HCT116 (cell line): ENCODE measurements around the gene RPL14. TPM values are rescaled to one million over a fixed set of nuclear protein-coding genes. Genes with fewer than 3 reads are reported as not detected.
"Not testable (repeated sequence)": the region's sequence is repeated elsewhere in the genome, so short reads cannot be mapped to it uniquely, and the experiment has no call there.

ENCODE experiments used
- ATAC-seq: fragments of 200-7000 bp; cut with Tn5 transposase; 2 replicates; pipeline ENCODE4 v1.9.1; 2020; ENCODE audit warnings: mild to moderate bottlenecking, moderate library complexity
- BruUV-seq: library from RNA; stranded (reverse); fragments of 400-500 nt; replicated peaks from 2 replicates; lab custom pipeline; 2021; lab: Mats Ljungman, UMichigan
- CTCF ChIA-PET: fragments of 300-600 bp; sonication (Branson Sonifier 250); formaldehyde crosslinking; loops from one replicate; lab custom pipeline; 2021; ENCODE audit warnings: antibody characterized with exemption; lab: Charles Lee
- POLR2A ChIA-PET: fragments of 300-600, 350-600 bp; sonication (Branson Sonifier 250); formaldehyde crosslinking; loops from one replicate; lab custom pipeline; 2021; ENCODE audit warnings: antibody characterized with exemption; lab: Charles Lee
- RAD21 ChIA-PET, 2 experiments: fragments of 300-600 bp; sonication (Branson Sonifier 250); formaldehyde crosslinking; loops; one replicate each; lab custom pipeline; 2023; ENCODE audit warnings: low total read pairs in 2 of 2; ENCODE audit not compliant: uncharacterized antibody in 2 of 2, unreplicated experiment in 2 of 2, low non-redundant PET in 1 of 2; lab: Charles Lee
- DNase-seq: peaks from one replicate; pipeline ENCODE4 v3.0.0-alpha.2; 2010; ENCODE audit warnings: low read depth, low spot score
- H2AFZ ChIP-seq: fragments of 200-600 bp; shearing (Covaris generic), sonication (generic); 2 replicates; pipeline ENCODE4 v1.6.1; 2017; ENCODE audit warnings: low read depth, mixed run types, mixed read lengths, antibody characterized with exemption, low read length; ENCODE audit not compliant: poor library complexity, severe bottlenecking
- H3K27ac ChIP-seq: 2 replicates; pipeline ENCODE4 v1.5.1; 2012; ENCODE audit warnings: low read depth, low read length
- H3K27me3 ChIP-seq: fragments of 200-600 bp; sonication (generic); 2 replicates; pipeline ENCODE4 v1.6.1; 2016; ENCODE audit warnings: mixed run types, low read length, mixed read lengths; ENCODE audit not compliant: insufficient read depth
- H3K36me3 ChIP-seq, 2 experiments: fragments of 200-500 bp in 1 of 2; fragments of 200-600 bp in 1 of 2; sonication (Bioruptor generic) in 1 of 2; sonication (generic) in 1 of 2; 2 replicates each; pipeline versions ENCODE4 v1.5.1 to v1.6.1; 2014 to 2016; ENCODE audit warnings: low read length in 2 of 2, inconsistent platforms in 1 of 2, mixed read lengths in 1 of 2, mixed run types in 1 of 2; ENCODE audit not compliant: insufficient read depth in 2 of 2, control insufficient read depth in 1 of 2
- H3K4me1 ChIP-seq, 2 experiments: fragments of 200-600 bp in 1 of 2; sonication (generic) in 1 of 2; 2 replicates each; pipeline versions ENCODE4 v1.5.1 to v1.6.1; 2012 to 2017; ENCODE audit warnings: low read length in 2 of 2, inconsistent platforms in 1 of 2, mild to moderate bottlenecking in 1 of 2, mixed read lengths in 1 of 2, mixed run types in 1 of 2, moderate library complexity in 1 of 2; ENCODE audit not compliant: insufficient read depth in 2 of 2, control insufficient read depth in 1 of 2
- H3K4me2 ChIP-seq: fragments of 200-600 bp; sonication (generic); 2 replicates; pipeline ENCODE4 v1.6.1; 2017; ENCODE audit warnings: mixed run types, low read length, mixed read lengths
- H3K4me3 ChIP-seq, 2 experiments: fragments of 200-600 bp in 1 of 2; sonication (generic) in 1 of 2; replicated peaks in 1 of 2; 2 replicates each; pipeline ENCODE4 v1.5.1; 2011 to 2016; ENCODE audit warnings: low read length in 2 of 2, control low read depth in 1 of 2, low read depth in 1 of 2, mild to moderate bottlenecking in 1 of 2, mixed read lengths in 1 of 2, mixed run types in 1 of 2
- H3K79me2 ChIP-seq: fragments of 200-600 bp; sonication (generic); 2 replicates; pipeline ENCODE4 v1.6.1; 2017; ENCODE audit warnings: mild to moderate bottlenecking, mixed run types, low read length, moderate library complexity, mixed read lengths; ENCODE audit not compliant: insufficient read depth
- H3K9ac ChIP-seq: fragments of 200-600 bp; sonication (generic); 2 replicates; pipeline ENCODE4 v1.6.1; 2016; ENCODE audit warnings: low read length, mixed read lengths
- H3K9me2 ChIP-seq: fragments of 200-600 bp; sonication (generic), shearing (Covaris generic); 2 replicates; pipeline ENCODE4 v1.6.1; 2017; ENCODE audit warnings: mixed run types, mild to moderate bottlenecking, moderate library complexity; ENCODE audit not compliant: insufficient read depth
- H3K9me3 ChIP-seq, 2 experiments: fragments of 200-500 bp in 1 of 2; fragments of 200-600 bp in 1 of 2; sonication (Bioruptor generic) in 1 of 2; sonication (generic) in 1 of 2; 2 replicates each; pipeline ENCODE4 v1.6.1; 2014 to 2017; ENCODE audit warnings: low read length in 2 of 2, mixed read lengths in 2 of 2, inconsistent platforms in 1 of 2, low read depth in 1 of 2, mild to moderate bottlenecking in 1 of 2, mixed run types in 1 of 2, moderate library complexity in 1 of 2; ENCODE audit not compliant: control insufficient read depth in 1 of 2, insufficient read depth in 1 of 2
- H4K20me1 ChIP-seq: fragments of 200-600 bp; sonication (generic), shearing (Covaris generic); 2 replicates; pipeline ENCODE4 v1.6.1; 2017; ENCODE audit warnings: mixed run types, mild to moderate bottlenecking, moderate library complexity; ENCODE audit not compliant: insufficient read depth
- ATF3 ChIP-seq: IDR thresholded peaks from 2 replicates; pipeline ENCODE4 v1.6.1; 2012
- CBX3 ChIP-seq: IDR thresholded peaks from 2 replicates; pipeline ENCODE4 v1.6.1; 2012; ENCODE audit warnings: low read depth
- CEBPB ChIP-seq: IDR thresholded peaks from 2 replicates; pipeline ENCODE4 v1.6.1; 2012; ENCODE audit warnings: low read depth
- EGR1 ChIP-seq: IDR thresholded peaks from 2 replicates; pipeline ENCODE4 v1.6.1; 2012; ENCODE audit warnings: low read depth
- ELF1 ChIP-seq: IDR thresholded peaks from 2 replicates; pipeline ENCODE4 v1.6.1; 2012; ENCODE audit warnings: low read depth, borderline replicate concordance
- EZH2 ChIP-seq: fragments of 200-600 bp; sonication (generic); IDR thresholded peaks from 2 replicates; pipeline ENCODE4 v1.6.1; 2017; ENCODE audit warnings: antibody characterized with exemption, mixed run types
- EZH2phosphoT487 ChIP-seq: fragments of 200-600 bp; IDR thresholded peaks from 2 replicates; pipeline ENCODE4 v1.6.1; 2018; ENCODE audit warnings: antibody characterized with exemption, borderline replicate concordance
- JUND ChIP-seq: IDR thresholded peaks from 2 replicates; pipeline ENCODE4 v1.6.1; 2012
- RAD21 ChIP-seq: IDR thresholded peaks from 2 replicates; pipeline ENCODE4 v1.6.1; 2012; ENCODE audit warnings: low read depth, mild to moderate bottlenecking
- REST ChIP-seq: IDR thresholded peaks from 2 replicates; pipeline ENCODE4 v1.6.1; 2012; ENCODE audit warnings: low read depth
- SIN3A ChIP-seq: IDR thresholded peaks from 2 replicates; pipeline ENCODE4 v1.6.1; 2012; ENCODE audit warnings: low read depth
- SP1 ChIP-seq: IDR thresholded peaks from 2 replicates; pipeline ENCODE4 v1.6.1; 2012; ENCODE audit warnings: low read depth
- SRF ChIP-seq: IDR thresholded peaks from 2 replicates; pipeline ENCODE4 v1.6.1; 2012; ENCODE audit warnings: low read depth
- TCF7L2 ChIP-seq: IDR thresholded peaks from 2 replicates; pipeline ENCODE4 v1.7.0; 2011; ENCODE audit warnings: borderline replicate concordance, inconsistent platforms; ENCODE audit not compliant: insufficient read depth, insufficient read length; ENCODE audit errors: extremely low read depth
- YY1 ChIP-seq: IDR thresholded peaks from 2 replicates; pipeline ENCODE4 v1.6.1; 2011; ENCODE audit warnings: low read length, low read depth, moderate library complexity, mild to moderate bottlenecking; ENCODE audit not compliant: insufficient replicate concordance; ENCODE audit errors: extremely low read depth
- ZBTB33 ChIP-seq: IDR thresholded peaks from 2 replicates; pipeline ENCODE4 v1.6.1; 2011; ENCODE audit warnings: mild to moderate bottlenecking, low read length, moderate library complexity; ENCODE audit not compliant: insufficient replicate concordance; ENCODE audit errors: extremely low read depth
- ZFX ChIP-seq: fragments of 450-650 bp; IDR thresholded peaks from 2 replicates; pipeline ENCODE4 v1.6.1; 2017
- ZNF274 ChIP-seq: fragments of 200-500 bp; sonication (Bioruptor generic); IDR thresholded peaks from 2 replicates; pipeline ENCODE4 v1.6.1; 2014; ENCODE audit warnings: mild to moderate bottlenecking, low read depth, low read length, inconsistent platforms
- intact Hi-C: fragments of 100-400 bp; cut with micrococcal nuclease; formaldehyde crosslinking; loops from 2 replicates; pipeline ENCODE4 v1.10.0; 2022
- total RNA-seq: library from RNA; stranded (reverse); gene quantifications from one replicate; pipeline ENCODE4 v1.2.1, GENCODE V29; 2021; ENCODE audit not compliant: unreplicated experiment

Gene RPL14
- total RNA-seq, 1 experiment from 2014 or later, result 2,938 TPM

- ATAC-seq (no peak), DNase-seq (no peak)
- ChIA-PET CTCF (no interaction called here), POLR2A (no interaction called here), RAD21 (no interaction called here)
- no peak overlapping the region for H2AFZ ChIP-seq
- H3K27ac ChIP-seq, result no peak overlapping the region
- no peak overlapping the region for H3K4me3 ChIP-seq
- no peaks in the 10 kb centered on the region for H3K9me3 ChIP-seq
- TF ChIP-seq ATF3, result no peak
- TF ChIP-seq JUND, result no peak
- no peak for TF ChIP-seq REST
- no peak for TF ChIP-seq ZNF274
- no peak for TF ChIP-seq EGR1
- no peak for TF ChIP-seq CEBPB
- no peak for TF ChIP-seq YY1
- no peak for TF ChIP-seq ZBTB33
- TF ChIP-seq SP1, result no peak
- TF ChIP-seq ELF1, result no peak
- TF ChIP-seq CBX3, result no peak
- TF ChIP-seq EZH2, result no peak
- no peak for TF ChIP-seq RAD21
- TF ChIP-seq ZFX, result no peak
- TF ChIP-seq SRF, result no peak
- no peak for TF ChIP-seq TCF7L2
- TF ChIP-seq EZH2phosphoT487, result no peak
- no peak for TF ChIP-seq SIN3A
- intact Hi-C loops, result no loop called here
- no peak overlapping the region for H3K4me2 ChIP-seq
- BruUV-seq, result no TSS peak
- peaks cover 40% of the 10 kb centered on the region; the same call in 1 of the 2 replicates for H4K20me1 ChIP-seq
- peaks cover 63 to 70% of the 10 kb centered on the region in 2 experiments for H3K36me3 ChIP-seq
- peaks cover 85% of the 10 kb centered on the region for H3K79me2 ChIP-seq
- no peaks in the 10 kb centered on the region for H3K9me2 ChIP-seq
- H3K9ac ChIP-seq, result no peak overlapping the region
- peaks cover 6 to 12% of the 10 kb centered on the region in 2 experiments; a peak in 3 of 4 replicates for H3K4me1 ChIP-seq
- no peaks in the 10 kb centered on the region for H3K27me3 ChIP-seq
Observed at GRCh38 chr3:40461161-40461560, 4.0 kb downstream of the RPL14 start.

- peaks cover 50% of the 10 kb centered on the region; the same call in 1 of the 2 replicates for H4K20me1 ChIP-seq
- H3K27ac ChIP-seq, ATAC-seq, H3K9me2 ChIP-seq, H3K4me1 ChIP-seq, H3K27me3 ChIP-seq, CTCF ChIA-PET, RAD21 ChIA-PET, H2AFZ ChIP-seq, BruUV-seq, H3K4me2 ChIP-seq, intact Hi-C loops, H3K4me3 ChIP-seq, DNase-seq, H3K9me3 ChIP-seq, H3K9ac ChIP-seq: not testable (repeated sequence)
- H3K36me3 ChIP-seq, result peaks cover 63 to 82% of the 10 kb centered on the region in 2 experiments
- POLR2A ChIA-PET, result interaction anchor here (1.1 kb wide), 1 partner anchor 14 kb away, joined by 4 read pairs; the partner anchor contains the start of gene ZNF619
- H3K79me2 ChIP-seq, result peaks cover 72% of the 10 kb centered on the region
Observed at GRCh38 chr3:40462838-40463237, 5.7 kb downstream of the RPL14 start.
